GM18858 (cell line): Measurements from ENCODE around the gene E2F4.

ENCODE experiments used
- ATAC-seq: cut with Tn5 transposase; IDR thresholded peaks from one replicate; pipeline ENCODE4 v1.9.1; 2021; ENCODE audit not compliant: unreplicated experiment

Gene E2F4

DNA sequence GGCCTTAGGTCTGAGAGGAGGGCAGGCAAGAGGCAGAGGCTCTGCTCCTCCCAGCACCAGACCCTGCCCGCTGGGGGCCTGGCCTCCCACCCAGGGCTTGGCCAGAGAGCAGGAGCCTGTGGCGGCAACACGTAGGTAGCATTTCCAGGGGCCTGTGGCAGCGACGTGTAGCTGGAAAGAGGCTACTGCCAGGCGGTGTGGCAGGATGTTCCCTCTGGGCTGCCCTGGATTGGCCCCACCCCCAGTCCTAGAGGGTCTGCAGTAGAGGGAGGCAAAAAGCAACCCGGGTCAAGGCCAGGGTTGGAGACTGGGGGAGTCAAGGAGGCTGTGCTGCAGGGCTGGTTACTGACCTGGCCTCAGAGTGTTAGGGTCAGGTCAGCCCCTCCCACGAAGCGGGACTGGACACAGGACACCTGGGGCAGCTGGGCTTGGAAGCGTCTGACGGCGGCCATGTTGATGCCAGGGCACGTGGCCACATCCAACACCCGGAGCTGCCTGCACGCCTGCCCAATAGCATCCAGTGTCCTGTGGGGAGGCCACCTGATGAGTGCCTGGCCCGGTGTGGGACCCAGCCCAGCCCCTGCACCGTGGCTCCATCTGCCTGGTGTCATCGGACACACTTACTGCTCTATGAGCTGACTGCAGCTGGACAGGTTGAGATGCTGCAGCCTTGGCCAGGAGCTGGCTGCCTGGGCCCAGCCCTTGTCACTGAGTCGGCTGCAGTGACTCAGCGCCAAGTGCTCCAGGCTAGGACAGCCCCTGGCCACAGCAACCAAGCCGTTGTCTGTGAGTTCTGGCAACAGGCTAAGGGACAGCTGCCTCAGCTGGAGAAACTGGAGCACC lies 15.5 kb downstream of the E2F4 start:
- no peak for ATAC-seq

DNA sequence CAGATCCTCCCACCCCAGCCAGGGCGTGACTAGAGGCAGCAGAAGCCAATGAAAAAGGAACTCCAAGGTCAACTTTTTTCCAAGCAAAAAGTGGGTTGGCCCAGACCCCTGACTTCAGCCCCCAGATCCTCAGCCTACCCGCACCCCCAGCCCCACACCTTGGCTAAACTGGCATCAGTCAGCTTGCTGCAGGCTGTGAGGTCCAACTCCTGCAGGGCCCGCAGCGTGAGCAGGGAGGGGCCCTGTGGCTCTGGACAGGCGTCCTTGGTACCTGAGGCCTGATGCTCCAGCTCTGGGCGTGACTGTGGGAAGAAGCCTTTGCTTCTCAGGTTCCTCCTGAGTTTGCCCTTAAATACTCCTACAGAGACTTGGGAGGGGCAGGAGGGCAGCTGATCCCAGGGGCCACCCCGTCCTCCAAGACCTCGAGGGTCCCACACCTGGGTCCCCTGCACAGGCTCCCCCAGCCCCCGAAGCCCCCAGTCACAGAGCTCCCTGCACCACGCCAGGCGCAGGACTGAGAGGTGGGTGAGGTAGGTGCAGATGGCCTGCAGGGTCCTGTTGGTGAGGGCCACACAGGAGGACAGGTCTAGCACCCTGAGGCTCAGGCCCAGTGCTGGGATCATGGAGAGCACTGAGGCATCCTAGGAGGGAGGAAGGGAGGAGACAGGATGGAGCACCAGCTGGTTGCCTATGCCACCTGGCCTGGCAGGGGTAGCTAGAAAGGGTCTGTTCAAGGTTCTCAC lies 16.4 kb downstream of the E2F4 start:
- ATAC-seq, result no peak

DNA sequence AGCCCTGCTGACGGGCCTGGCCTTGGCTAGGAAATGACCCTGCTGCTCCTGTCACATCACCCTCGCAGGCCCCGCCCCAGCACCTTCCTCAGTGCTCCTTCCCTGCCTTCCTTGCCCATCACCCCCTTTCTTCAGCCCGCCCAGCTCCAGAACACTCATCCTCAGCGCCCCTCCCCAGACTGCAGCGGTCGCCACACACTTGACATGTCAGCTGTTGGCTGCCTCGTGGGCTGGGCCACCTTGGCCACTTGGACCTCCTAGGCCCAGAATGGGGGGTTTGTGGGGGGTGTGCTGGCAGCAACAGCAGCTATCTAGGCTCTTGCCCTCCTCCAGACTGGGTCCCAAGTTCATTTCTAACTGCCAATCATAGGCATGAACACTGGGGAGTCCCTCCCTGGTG lies 17.6 kb downstream of the E2F4 start:
- ATAC-seq, result no peak

DNA sequence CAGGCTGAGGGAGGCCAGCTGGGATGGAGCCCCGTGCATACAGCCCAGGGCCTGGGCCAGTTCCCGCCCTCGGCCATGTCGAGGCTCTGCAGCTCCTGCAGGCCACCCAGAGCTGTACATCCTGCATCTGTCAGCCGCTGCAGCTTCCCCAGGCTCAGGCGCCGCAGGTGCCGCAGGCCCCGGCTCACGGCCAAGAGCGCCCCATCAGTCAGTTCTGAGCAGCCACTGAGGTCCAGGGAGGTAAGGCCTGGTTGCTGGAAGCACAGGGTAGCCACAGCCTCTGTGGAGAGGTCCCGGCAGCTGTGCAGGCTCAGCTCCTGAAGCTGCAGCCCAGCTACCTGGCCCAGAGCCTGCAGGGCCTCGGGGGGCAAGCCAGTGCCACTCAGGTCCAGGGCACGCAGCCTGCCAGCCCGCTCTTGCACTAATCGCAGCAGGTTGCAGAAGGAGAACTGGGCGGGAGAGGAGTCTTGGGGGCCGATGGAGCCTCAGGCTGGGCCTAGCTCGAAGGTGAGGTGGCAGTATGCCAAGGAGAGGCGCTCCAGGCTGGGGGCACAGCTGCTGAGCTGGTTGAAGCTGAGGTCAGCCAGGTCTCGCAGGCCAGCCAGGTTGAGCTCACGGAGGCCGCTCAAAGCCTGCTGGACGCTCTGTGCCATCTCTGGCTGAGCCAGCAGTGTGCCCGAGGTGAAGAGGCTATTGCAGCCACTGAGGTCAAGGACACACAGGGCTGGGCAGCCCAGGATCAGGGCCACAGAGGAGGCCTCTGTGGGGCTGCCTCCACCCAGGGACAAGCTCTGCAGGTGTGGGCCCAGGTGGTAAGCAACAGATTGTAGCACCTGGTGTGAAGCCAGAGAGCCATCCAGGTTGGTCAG lies 18.3 kb downstream of the E2F4 start:
- ATAC-seq, result no peak

DNA sequence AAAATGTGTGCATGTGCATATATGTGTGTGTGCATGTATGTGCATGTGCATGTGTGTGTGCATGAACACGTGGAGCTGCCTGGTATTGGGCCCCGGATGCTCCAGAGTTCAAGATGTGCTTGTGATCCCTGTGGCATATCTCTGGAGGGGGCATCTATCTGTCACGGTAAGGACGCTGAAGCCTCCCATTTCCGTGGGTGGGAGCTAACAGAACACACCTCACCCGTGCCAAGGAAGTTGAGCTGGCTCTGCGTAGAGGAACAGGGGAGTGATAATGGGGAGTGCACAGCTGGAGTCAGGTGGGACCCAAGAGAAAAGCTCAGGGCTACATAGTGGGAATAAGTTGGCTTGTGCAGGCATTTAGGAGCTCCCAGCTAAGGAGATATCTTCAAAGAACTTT lies 19.7 kb downstream of the E2F4 start:
- ATAC-seq, result no peak

DNA sequence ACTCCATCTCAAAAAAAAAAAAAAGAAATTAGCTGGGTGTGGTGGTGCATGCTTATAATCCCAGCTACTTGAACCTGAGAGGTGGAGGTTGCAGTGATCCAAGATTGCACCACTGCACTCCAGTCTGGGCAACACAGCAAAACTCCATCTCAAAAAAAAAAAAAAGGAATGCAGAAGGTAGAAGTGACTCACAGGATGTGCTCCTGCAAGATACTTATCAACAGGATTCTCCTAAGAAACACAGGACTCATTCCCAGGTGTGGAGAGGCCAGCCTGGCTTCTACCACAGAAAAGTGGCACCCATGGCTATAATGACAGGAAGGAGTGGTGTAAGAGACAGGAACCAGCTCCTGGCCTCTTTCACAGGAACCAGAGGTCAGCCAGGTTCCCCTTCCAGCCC lies 20.8 kb downstream of the E2F4 start:
- ATAC-seq, result no peak

DNA sequence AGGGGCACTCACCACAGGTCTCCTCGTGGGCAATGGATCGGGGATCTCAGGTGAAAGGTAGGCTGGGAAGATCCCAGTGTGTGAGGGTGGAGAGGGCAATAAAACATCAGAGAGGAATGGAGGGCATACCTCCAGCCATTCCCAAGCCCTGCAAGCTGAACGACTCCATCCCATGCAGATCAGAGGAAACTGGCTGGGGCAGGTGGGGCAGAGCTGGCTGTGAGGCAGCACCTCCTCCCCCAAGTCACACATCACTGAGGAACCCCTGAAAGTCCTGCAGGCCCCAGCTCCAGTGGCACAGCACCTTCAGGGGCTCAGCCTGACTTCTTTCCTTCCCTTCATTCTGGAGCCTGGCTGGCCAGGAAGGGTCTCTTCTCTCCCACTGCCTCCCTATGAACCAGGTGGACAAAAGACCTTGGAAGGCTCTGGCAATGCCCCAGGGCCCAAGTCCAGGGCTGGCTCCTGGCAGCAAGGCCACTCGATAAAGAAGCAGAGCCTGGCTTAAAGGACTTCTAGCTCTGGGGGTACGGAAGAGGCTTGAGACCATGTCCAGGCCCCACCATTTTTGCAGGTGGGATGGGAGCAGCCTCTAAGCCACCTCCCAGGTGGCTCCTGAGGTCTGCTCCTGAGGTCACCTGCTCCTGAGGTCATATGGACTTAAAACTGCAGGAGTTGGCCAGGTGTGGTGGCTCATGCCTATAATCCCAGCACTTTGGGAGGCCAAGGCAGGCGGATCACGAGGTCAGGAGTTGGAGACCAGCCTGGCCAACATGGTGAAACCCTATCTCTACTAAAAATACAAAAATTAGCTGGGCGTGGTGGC lies 21.5 kb downstream of the E2F4 start:
- no peak for ATAC-seq

DNA sequence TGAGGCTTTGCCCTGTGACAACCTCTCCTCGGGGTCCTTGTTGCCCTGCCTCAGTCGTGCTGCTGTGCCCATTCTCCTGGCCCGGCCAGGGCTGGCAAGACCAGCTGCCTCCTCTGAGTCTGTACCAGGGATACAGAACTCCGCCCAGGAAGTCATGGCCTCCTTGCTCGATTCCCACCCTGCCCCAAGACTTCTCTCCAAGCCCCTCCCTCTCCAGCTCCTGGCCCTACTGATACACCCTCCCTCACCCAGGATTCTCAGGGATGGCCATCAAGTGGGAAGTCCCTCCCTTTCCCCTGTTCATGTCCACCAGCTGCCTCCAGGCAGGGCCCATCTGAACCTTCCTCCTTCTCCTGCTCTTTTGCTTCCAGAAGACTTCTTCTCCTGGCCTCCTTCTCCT lies 23.8 kb downstream of the E2F4 start:
- no peak for ATAC-seq

DNA sequence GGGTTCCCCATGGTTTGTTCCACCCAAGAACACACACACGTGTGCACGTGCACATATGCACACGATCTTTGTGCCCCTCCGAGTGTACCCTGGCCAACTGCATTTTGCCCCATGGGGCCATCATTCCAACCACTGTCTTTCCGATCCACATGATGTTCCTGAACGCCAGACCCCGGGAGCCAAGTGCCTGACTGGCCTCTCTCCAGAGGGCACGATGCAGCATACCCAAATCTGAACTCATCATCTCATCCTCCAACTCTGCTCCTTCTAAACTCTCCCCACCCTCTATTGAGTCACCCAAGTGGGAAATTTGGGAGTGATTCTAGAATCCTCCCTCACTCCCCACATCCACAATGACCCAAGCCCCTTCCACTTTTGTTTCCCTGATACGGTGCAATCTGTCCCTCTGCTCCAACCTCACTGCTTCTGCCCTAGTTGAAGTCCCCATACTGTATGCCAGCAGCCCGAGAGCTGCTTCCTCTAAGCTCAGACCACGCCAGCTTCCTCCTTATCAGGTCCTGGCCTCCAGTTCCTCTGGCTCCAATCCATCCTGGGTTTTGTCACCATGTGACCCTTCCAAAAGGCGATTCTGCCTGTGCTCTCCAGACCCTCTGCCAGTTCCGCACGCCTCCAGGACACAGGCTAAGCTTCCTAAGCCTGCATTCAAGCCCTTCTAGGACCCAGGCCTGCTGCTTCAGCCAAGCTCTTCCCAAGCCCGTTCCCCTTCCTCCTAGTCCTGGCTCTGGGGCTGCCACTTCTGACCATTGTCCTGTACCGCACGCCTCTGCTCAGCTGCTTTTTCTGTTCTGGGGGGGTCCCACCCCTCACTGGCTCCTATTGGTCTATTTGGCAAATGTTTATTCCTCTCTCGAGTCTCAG lies 24.9 kb downstream of the E2F4 start:
- no peak for ATAC-seq

DNA sequence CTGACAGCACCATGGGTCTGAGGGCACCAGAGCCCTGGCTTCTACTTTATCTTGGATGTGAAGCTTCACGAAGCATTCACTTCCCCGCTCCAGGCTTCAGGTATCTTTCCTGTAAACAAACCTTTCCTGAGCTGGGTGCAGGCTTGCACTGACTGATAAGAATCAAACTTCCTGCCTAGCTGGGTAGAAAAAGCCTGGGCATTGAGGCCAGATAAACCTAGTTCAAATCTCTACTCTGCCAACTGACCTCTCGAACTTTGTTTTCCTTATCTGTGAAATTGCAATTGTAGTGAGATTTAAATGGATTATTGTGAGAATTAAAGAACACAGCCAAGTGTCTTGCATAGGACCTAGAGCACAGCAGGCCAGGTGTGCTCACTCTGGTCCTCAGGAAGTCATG lies 32.0 kb downstream of the E2F4 start:
- ATAC-seq, result no peak

DNA sequence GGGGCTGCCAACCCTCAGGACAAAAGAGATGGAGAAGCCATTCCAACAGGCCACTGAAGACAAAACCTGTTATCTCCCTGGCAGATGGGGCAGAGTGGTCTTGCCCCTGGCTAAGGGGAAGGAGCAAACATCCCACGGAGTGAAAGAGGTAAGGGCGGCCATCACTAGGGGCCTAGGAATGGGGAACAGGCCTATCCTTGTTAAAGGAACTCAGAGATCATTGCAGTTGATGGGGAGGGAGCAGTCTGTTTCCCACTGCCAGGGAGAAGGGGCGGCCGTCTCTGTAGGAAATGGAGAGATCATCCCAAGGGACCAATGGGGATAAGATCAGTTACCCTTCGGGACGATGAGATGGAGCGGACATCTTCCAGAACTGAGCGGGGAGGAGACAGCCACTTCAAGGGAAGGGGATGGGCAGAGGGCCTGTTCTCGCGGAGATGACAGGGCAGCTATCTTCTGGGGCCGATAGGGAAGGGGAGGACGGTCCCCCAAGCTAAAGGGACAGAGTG lies 34.4 kb downstream of the E2F4 start:
- ATAC-seq, result peak; percentile 10

DNA sequence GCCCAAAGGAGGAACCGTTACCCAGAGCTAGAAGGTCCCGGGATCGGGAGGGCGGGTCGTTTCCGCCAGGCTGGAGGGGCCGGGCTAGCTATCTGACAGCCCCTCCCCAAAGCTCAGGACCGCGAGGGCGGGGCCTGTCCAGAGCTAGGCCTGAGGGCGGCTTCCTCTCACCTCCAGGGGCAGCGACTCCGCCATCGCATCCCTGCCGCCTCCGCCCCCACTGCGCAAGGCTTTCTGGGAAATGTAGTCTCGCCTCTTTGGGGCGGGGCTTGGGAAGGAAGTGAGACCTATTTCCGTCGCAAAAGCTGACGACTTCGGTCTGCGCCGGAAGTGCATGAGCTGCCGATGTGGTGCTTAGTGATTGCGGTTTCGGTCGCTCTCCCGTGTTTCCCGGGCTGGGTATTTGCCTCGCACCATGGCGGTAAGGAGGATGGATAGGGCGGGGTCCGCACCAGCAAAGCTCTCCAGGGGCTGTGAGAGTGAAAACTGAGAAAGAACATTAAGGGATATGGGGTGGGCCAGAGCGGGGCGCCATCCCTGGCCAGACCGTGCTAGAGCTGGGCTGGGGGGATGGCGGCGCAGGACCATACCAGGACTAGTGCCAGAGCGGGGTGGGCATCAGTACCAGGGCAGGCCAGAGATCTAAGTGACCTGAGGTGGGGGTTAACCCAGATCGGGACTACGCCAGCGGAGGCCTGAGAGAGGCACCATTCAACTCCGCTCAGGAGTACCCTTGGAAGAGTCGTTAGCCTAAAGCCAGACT lies 35.0 kb downstream of the E2F4 start, which contains the start of gene TMEM208:
Gene TMEM208, plus strand, starts transcription at position 327 of the 763 bp plus-strand sequence. Its CDS starts 89 bp downstream, at position 416.
- peak; percentile 65 for ATAC-seq

DNA sequence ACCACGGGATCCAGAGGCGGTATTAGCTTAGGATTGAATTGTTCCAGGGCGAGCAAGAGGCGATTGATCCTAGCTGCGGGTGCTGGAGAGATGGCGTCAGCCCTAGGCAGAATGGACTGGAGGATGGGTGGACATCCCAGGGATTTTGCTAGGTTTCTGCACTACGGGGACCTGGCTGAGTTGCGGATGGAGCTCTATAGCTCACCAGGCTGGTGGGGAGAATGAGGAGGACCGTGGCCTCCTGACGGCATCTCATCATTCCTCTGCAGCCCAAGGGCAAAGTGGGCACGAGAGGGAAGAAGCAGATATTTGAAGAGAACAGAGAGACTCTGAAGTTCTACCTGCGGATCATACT lies 35.6 kb downstream of the E2F4 start:
- no peak for ATAC-seq

DNA sequence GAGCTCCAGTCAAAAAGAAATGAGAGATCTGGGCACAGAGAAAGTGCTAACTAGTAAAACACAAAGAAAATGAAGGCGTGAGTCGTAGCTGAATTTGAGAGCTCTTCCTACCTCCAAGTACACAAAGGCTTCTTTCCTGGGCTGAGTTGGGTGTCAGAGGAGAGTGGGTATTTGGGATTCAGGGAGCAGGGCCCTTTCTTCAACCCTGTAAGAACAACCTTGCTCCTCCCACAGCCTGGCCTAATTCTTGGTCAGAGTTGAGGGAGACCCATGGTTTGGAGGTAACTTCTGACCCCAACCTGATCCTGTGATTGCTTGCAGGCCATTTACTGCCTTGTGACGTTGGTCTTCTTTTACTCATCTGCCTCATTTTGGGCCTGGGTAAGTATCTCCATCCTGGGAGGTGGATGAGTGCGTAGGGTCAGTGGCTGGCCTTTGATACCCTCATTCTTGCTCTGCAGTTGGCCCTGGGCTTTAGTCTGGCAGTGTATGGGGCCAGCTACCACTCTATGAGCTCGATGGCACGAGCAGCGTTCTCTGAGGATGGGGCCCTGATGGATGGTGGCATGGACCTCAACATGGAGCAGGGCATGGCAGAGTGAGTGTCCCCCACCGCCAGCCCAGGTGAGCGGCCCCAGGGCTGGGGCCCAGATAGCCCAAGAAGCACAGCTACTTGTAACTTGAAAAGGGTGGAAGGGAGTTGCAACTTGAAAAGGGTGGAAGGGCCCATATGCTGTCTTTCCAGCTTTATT lies 36.3 kb downstream of the E2F4 start:
- ATAC-seq, result no peak

DNA sequence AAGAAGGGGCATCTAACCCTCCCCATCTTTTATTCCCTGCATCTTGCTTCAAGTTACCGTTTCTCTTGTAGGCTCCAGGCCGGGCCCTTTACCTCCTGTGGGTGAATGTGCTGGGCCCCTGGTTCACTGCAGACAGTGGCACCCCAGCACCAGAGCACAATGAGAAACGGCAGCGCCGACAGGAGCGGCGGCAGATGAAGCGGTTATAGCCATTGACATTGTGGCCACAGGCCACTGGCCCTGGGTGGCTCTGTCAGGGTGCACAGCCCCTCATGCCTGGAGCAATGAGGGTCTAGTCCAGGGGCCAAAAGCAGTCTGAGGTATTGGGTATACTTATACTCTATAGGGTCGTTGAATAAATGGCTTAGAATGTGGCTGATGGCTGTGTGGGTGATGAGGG lies 37.0 kb downstream of the E2F4 start:
- ATAC-seq, result no peak

DNA sequence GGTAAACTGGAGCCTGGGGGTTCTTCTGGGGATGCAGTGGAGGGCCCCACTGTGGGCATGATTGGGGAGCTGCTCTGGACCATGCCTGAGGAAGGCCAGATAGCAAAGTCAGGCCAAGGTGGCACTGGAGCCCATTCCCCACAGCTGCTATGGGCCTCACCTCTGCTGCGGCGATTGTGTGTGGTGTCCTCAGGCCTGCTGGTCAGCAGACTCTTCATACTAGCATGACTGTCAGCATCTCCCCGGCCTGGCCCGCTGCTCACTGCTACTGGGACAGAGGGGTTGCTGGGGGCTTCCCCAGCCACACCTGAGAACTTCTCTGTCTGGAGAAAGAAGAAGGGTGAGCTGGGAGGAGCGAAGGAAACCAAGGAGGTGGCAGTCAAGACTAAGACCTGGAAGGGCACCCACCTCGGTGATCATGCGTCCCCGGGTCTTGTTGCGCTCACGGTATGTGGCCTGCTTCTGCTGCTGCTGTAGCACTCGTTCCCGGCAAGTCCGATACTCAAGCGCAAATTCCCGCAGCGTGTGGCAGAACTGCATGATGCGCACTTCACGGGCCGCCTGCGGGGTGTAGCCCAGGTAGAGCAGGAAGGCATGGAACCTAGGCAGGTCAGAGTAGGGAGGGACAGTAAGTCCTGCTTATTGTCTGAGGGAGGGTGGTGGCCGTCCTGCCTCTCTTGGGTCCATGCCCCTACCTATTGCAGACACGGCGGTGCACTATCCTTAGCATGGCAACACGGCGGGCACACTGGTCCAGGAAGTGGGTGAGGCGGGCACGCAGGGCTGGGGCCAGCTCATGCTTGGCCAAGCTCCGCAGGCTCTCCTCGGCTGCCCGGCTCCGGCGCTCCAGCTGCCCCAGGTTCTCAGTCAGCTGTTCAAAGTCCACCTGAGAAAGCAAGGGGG lies 38.2 kb downstream of the E2F4 start:
- ATAC-seq, result no peak
